HG03432 (cell line): ENCODE measurements around the gene NTSR2.
"Not testable (repeated sequence)": the region's sequence is repeated elsewhere in the genome, so short reads cannot be mapped to it uniquely, and the experiment has no call there.

ENCODE experiments used
- ATAC-seq: cut with Tn5 transposase; IDR thresholded peaks from one replicate; pipeline ENCODE4 v1.9.1; 2021; ENCODE audit warnings: mild to moderate bottlenecking, moderate library complexity; ENCODE audit not compliant: unreplicated experiment

Gene NTSR2

GRCh38 chr2:11680182-11680900 is 10.3 kb upstream of the NTSR2 start:
- ATAC-seq: no peak

- no peak for ATAC-seq
Observed at GRCh38 chr2:11679486-11680181, 9.6 kb upstream of the NTSR2 start.

DNA sequence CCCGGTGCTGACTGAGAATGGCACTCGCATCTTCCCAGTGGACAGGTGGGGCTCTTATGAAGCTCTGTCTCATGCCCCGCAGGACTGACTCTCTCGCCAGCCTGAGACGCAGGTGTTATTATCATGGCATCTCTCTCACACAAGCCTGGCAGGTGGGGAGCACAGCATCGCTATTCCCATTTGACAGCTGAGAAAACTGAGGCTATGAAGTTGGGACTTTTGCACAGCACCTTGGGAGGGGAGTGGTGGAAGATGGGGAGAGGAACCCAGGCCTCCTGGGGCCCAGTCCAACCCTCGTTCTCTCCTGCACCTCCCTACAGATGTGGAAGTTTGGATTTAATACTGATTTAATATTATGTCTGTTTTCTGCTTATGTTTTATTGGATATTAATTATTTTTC is 9.0 kb upstream of the NTSR2 start:
- no peak for ATAC-seq

DNA sequence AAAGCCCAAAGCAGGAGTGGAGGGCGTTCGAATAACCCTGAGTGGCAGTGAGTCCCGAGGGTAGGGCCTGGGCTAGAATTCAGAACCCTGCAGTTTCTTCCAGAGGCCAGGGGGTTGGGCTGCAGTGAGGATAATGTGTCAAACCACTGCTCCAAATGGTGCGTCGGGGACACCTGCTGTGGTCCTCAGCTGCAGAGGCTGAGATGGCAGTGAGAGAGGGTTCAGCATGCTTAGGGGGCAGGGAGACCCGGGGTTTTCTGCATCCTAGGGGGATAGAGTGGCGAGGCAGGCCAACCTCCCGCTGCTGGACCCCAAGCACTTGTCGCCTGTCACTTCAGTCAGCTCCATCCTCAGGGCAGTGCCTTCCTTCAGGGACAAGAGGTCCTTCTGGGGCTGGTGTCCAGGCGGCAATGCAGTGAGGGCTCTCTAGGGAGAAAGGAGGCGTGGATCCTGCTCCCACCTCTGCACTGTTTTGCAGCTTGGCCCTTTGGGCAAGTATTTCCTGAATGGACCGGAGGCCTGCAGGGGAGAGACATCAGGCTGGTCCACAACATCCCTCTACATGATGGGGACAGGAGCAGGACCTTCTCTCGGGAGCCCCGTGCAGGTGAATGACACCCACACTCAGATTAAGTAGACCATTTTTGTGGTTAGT is 8.4 kb upstream of the NTSR2 start:
- no peak for ATAC-seq

- no peak for ATAC-seq
Observed at GRCh38 chr2:11677136-11678055, 7.4 kb upstream of the NTSR2 start.

GRCh38 chr2:11676640-11677039 is 6.6 kb upstream of the NTSR2 start:
- ATAC-seq: no peak

GRCh38 chr2:11675423-11676112 is 5.6 kb upstream of the NTSR2 start:
- ATAC-seq: no peak

DNA sequence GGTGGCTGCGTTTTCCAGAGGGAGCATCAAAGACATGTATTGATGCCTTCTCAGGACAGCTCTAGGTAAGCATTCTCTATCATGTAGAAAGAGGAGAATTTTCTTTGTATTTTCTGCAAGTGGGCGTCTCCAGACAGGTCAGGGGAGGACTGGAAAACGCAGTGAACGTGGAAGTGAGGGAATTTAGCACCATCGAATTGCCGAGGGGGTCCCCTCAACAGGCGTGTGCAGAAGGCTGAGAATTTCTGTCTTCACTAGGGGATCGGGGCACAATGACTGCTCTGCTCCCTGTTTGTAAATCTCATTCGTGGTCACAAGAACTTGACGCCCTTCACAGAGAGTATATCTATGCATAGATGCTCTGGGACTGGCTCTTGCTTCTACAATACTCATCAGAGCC is 5.0 kb upstream of the NTSR2 start:
- no peak for ATAC-seq

GRCh38 chr2:11672407-11672806 is 2.4 kb upstream of the NTSR2 start:
- no peak for ATAC-seq

DNA sequence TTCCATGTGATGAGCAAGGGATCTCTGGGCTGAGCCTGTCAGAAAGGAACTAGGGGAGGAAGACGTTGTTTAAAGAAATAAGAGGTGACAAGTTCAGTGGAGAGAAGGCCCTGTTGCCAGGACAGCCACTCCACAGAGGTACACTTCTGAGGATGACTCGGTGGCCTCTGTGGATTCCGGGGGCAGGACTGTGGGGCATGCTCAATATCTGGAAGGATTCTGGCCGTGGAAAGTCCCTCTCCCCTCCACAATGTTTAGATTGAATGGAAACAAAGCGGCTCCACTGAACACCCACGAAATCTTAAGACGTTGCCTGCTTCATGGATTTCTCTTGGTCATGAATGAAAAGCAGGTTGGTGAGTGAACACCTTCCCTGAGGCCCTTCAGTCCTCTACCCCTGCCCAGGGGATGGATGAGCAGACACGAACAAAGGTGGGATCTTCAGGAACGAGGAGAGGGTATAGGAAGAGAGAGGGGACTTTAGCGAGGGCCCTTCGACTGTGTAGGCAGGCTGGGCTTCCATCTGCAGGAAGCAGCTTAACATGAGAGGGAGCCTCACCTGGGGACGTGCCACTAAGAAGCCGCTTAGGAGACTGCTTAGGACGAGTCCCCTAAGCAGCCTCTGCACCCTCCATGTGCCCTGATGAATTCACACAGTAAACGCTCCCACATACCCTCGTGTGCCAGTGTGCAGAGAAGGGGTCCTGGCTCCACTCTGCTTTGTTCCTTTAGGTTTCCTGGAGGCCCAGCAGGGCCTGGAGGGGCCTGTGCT is 1.9 kb downstream of the NTSR2 start:
- ATAC-seq: no peak

DNA sequence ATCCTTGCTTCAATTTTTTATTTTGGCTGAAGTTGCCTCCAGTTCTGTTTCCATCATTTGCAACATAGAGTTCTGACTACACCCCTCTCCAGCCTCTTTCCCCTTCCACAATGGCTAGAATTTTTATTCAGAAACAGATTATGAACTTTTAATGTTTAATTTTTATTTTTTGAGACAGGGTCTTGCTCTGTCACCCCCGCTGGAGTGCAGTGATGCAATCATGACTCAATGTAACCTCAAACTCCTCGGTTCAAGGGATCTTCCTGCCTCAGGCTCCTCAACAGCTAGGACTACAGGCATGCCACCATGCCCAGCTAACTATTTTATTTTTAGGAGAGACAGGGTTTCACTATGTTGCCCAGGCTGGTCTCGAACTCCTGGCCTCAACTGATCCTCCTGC is 2.8 kb downstream of the NTSR2 start:
- no peak for ATAC-seq

DNA sequence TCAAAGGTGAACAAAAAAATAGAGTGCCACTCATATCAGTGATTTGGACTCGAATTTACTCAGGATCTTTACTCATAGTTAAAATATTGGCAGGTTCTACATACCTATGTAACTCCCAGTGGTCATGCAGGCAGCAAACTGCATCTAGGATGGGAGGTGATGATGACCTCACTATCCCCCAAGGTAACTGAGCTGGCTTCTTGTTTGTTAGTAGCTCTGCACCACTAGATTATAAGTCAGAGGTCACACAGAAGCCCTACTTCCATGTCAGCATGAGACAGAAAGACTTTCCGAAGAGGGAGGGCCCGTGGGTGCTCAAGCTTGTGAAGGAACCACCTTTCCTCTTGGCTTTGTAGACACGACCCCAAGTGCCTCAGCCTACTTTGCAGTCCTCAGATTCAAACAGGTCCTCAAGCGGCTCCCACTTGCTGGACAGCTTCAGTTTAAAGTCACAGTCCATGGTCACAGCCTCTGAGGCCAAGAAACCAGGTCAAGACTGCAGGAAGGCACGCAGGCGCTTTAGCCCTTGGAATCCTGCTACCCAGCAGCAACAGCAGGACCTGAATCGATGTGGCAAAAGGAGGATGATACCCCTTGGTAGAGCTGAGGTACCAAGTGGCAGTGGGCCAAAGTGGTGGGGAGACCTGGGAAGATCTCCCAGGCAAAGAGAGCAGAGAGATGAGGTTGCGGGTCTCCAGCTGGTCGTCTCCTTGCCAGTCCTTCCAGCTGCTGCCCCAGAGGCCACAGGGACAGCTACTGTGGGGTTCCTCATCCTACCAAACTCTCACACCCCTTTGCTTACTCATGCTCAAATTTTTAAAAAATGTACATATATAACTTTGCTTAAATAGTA is 4.3 kb downstream of the NTSR2 start:
- no peak for ATAC-seq

DNA sequence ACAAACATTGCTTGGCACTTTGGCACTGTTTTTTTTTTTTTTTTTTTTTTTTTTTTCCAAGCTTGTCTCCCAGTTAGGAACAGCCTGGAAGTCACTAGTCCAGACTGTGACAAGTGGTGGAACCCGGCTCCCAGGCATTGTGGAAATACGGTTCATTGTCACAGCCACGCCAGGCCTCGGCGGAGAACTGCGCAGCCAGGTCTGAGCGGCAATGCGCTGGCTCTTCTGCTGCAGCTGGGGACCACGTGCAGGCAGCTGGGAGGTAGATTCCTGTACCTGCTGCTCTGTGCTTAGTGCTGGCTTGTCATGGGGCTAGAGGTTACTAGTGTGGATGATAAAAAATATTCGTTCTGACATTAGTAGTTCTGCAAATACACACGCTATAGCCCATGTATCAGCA is 5.0 kb downstream of the NTSR2 start:
- ATAC-seq: no peak

GRCh38 chr2:11663427-11663826 is 6.6 kb downstream of the NTSR2 start:
- no peak for ATAC-seq

- no peak for ATAC-seq
Observed at GRCh38 chr2:11662882-11663281, 7.1 kb downstream of the NTSR2 start.

DNA sequence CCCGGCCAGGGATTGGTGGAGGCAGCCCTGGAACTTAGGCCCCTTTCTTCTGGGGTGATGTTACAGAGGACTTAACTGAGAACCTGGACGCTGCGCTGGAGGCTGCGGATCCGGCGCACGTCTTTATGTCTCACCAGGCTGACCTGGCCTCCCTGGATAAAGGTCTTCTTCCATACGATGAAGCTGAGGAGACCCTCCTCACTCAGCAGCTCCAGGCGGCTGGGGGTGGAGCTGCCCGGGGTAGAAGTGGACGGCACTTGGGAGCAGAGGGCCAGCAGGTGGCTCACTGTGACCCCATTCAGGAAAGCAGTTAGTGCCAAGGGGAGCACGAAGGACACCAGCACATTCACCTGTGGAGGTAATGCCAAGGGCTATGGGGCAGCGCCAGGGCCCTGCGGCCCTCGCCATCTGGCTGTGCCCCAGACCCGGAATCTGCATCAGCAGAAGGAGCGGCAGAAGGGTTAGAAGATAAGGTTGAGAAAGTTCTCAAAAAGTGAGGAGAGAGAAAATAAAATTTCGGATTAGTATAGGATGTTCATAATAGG is 8.0 kb downstream of the NTSR2 start:
- no peak for ATAC-seq

- not testable (repeated sequence) for ATAC-seq
Observed at GRCh38 chr2:11660396-11660795, 9.6 kb downstream of the NTSR2 start.

- ATAC-seq: no peak
Observed at GRCh38 chr2:11659851-11660250, 10.1 kb downstream of the NTSR2 start.

DNA sequence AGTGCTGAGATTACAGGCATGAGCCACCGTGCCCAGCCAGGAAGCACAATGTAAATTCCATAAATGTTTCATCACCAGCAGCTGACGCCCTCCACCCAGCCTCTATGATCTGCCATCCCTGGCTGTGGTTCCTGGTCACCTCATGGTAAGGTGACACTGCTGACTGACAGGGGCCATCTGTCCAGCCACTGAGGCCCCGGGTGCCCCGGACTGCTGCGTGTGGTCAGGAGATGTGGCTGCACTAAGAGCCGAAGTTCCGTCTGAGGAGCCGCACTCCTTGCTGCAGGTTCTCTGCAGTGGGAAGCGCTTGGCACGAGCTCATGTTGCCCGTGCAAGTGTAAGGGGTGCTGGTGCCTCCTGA is 10.9 kb downstream of the NTSR2 start:
- ATAC-seq: no peak
